NCI-H1694 (cell line): ENCODE data around the gene REV1.
A peak's percentile ranks its signal among the peaks of the same experiment; 100 is the strongest.

Source experiments
- DNase-seq: peaks from one replicate; lab custom pipeline; 2025; lab: John Stamatoyannopoulos, UW

REV1 gene

GRCh38 chr2:99448556-99448955 lies 41.3 kb downstream of the REV1 start:
- DNase-seq = no peak

- DNase-seq = no peak
Measured at GRCh38 chr2:99445065-99445464, 44.8 kb downstream of the REV1 start.

- no peak for DNase-seq
Measured at GRCh38 chr2:99444222-99444621, 45.6 kb downstream of the REV1 start.

GRCh38 chr2:99442837-99443236 lies 47.0 kb downstream of the REV1 start:
- peak; percentile 3 for DNase-seq

GRCh38 chr2:99439971-99440505 lies 49.8 kb downstream of the REV1 start:
- DNase-seq = no peak

GRCh38 chr2:99436874-99437273 lies 52.9 kb downstream of the REV1 start:
- DNase-seq = no peak

- no peak for DNase-seq
Measured at GRCh38 chr2:99433340-99433739, 56.5 kb downstream of the REV1 start.

- DNase-seq = no peak
Measured at GRCh38 chr2:99431587-99432275, 58.1 kb downstream of the REV1 start.

GRCh38 chr2:99430614-99431291 lies 59.1 kb downstream of the REV1 start:
- no peak for DNase-seq

- no peak for DNase-seq
Measured at GRCh38 chr2:99425022-99425421, 64.8 kb downstream of the REV1 start.

GRCh38 chr2:99424371-99424770 lies 65.4 kb downstream of the REV1 start:
- no peak for DNase-seq

GRCh38 chr2:99422599-99422998 lies 67.2 kb downstream of the REV1 start:
- no peak for DNase-seq

- no peak for DNase-seq
Measured at GRCh38 chr2:99421469-99421868, 68.3 kb downstream of the REV1 start.

GRCh38 chr2:99420751-99421299 lies 69.0 kb downstream of the REV1 start:
- DNase-seq = no peak

- DNase-seq = no peak
Measured at GRCh38 chr2:99420031-99420430, 69.8 kb downstream of the REV1 start.

GRCh38 chr2:99417396-99417795 lies 72.4 kb downstream of the REV1 start:
- no peak for DNase-seq

GRCh38 chr2:99414566-99414965 lies 75.3 kb downstream of the REV1 start:
- DNase-seq = no peak

GRCh38 chr2:99410276-99410675 lies 79.5 kb downstream of the REV1 start:
- no peak for DNase-seq

GRCh38 chr2:99406137-99406536 lies 83.7 kb downstream of the REV1 start:
- DNase-seq = no peak

GRCh38 chr2:99404797-99405669 lies 84.8 kb downstream of the REV1 start:
- no peak for DNase-seq

- no peak for DNase-seq
Measured at GRCh38 chr2:99404039-99404796, 85.6 kb downstream of the REV1 start.

GRCh38 chr2:99403524-99403923 lies 86.3 kb downstream of the REV1 start:
- DNase-seq = no peak
